Measurements from ENCODE around the gene L2HGDH. TPM values are rescaled to one million over a fixed set of nuclear protein-coding genes. Genes with fewer than 3 reads are reported as not detected.
A peak's percentile ranks its signal among the peaks of the same experiment; 100 is the strongest.

L2HGDH gene
- total RNA-seq, 1 donor from 2014 or later = 7.3 TPM

- no peak for DNase-seq
Measured at GRCh38 chr14:50229681-50230080, 82.3 kb downstream of the L2HGDH start.

GRCh38 chr14:50228313-50228712 is 83.7 kb downstream of the L2HGDH start:
- DNase-seq = no peak

- DNase-seq = no peak
Measured at GRCh38 chr14:50225974-50226297, 86.1 kb downstream of the L2HGDH start.

GRCh38 chr14:50225067-50225973 is 86.7 kb downstream of the L2HGDH start:
- peak; percentile 20 for DNase-seq

- DNase-seq = no peak
Measured at GRCh38 chr14:50222055-50222613, 89.9 kb downstream of the L2HGDH start.

- no peak for DNase-seq
Measured at GRCh38 chr14:50218501-50218900, 93.5 kb downstream of the L2HGDH start.

- DNase-seq = no peak
Measured at GRCh38 chr14:50215416-50215815, 96.6 kb downstream of the L2HGDH start.

GRCh38 chr14:50213795-50214194 is 98.2 kb downstream of the L2HGDH start:
- DNase-seq = no peak

- DNase-seq = no peak
Measured at GRCh38 chr14:50212726-50213125, 99.3 kb downstream of the L2HGDH start.

GRCh38 chr14:50210074-50210473 is 102.0 kb downstream of the L2HGDH start:
- no peak for DNase-seq

GRCh38 chr14:50198499-50198898 is 113.5 kb downstream of the L2HGDH start:
- no peak for DNase-seq

- no peak for DNase-seq
Measured at GRCh38 chr14:50191499-50191898, 120.5 kb downstream of the L2HGDH start.

Small RNAs within 50 kb of the gene (small RNA-seq; reads per million reads assigned to genes)
- gene MIR4504 (ENCODE audit: low replicate concordance) = not detected

Other genes starting within 250 kb of the L2HGDH start
- 8.7 TPM for gene VCPKMT, start 195.7 kb downstream of the L2HGDH start, total RNA-seq
- gene SOS2, start 80.7 kb downstream of the L2HGDH start, total RNA-seq = 32.1 TPM
- 6.7 TPM for gene DMAC2L, start 95 bp upstream of the L2HGDH start, total RNA-seq
- 54.4 TPM for gene CDKL1, start 84.7 kb upstream of the L2HGDH start, total RNA-seq
- gene MAP4K5, start 220.3 kb upstream of the L2HGDH start, total RNA-seq = 87.0 TPM
- gene ATL1, start 247.9 kb upstream of the L2HGDH start, total RNA-seq = 11.9 TPM